Prostate gland (tissue), 2 donors: Measurements from ENCODE around the gene NEDD9.

Source experiments
- CTCF ChIP-seq, 4 experiments: fragments of 200-600 bp in 2 of 4; fragments of 450-650 bp in 2 of 4; sonication (generic) in 2 of 4; IDR thresholded peaks; 1 replicate in 3 of 4; 2 replicates in 1 of 4; pipeline ENCODE4 v1.5.1; 2016 to 2019; ENCODE audit warnings: antibody characterized with exemption in 4 of 4, mild to moderate bottlenecking in 2 of 4, moderate library complexity in 2 of 4
- POLR2A ChIP-seq: fragments of 450-650 bp; IDR thresholded peaks from one replicate; pipeline ENCODE4 v1.6.1; 2016; ENCODE audit warnings: antibody characterized with exemption, mild to moderate bottlenecking
- POLR2AphosphoS5 ChIP-seq: sonication (generic); formaldehyde crosslinking; IDR thresholded peaks from one replicate; pipeline ENCODE4 v1.6.1; 2017; ENCODE audit warnings: antibody characterized with exemption

DNA sequence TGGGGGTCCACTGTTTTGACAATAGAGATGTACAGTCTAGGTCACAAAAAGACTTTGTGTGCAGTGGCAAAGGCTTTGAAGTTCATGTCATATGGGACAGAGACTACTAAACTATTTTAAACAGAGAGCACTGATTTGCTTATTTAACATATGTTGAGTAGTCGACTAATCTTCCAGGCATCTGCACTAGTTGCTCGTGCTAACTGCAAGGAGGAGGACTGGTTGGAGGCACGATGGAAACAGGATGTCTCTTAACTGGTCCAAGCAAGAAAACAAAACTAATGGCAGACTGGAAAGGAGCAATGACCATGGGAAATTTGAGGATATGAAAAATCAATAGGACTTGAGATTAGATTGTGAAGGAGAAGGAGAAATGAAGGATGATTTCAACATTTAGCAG lies 92.4 kb downstream of the NEDD9 start:
- TF ChIP-seq POLR2AphosphoS5 (no peak), CTCF (IDR thresholded peaks at IDR 0.05) (no peak), POLR2A (no peak)
